Peyer's patch (tissue), 4 donors: ENCODE results near the gene LHX3. TPM values are rescaled to one million over a fixed set of nuclear protein-coding genes. Genes with fewer than 3 reads are reported as not detected.

ENCODE experiments used
- DNase-seq, 3 donors: peaks; one replicate each; pipeline ENCODE4 v3.0.0-alpha.2; 2017 to 2019
- H3K27ac ChIP-seq, 4 donors: fragments of 200-600 bp; sonication (generic); one replicate each; pipeline ENCODE4 v1.5.1; 2016 to 2019
- H3K27me3 ChIP-seq, 2 donors: fragments of 200-600 bp; sonication (generic); one replicate each; pipeline ENCODE4 v1.5.1; 2019
- H3K36me3 ChIP-seq, 3 donors: fragments of 200-600 bp; sonication (generic); one replicate each; pipeline ENCODE4 v1.5.1; 2016 to 2019
- H3K4me1 ChIP-seq, 4 donors: fragments of 200-600 bp; sonication (generic); one replicate each; pipeline ENCODE4 v1.5.1; 2016 to 2019
- H3K4me3 ChIP-seq, 4 donors: fragments of 200-600 bp; sonication (generic); 1 replicate in 3 of 4; 2 replicates in 1 of 4; pipeline ENCODE4 v1.5.1; 2016 to 2019; ENCODE audit warnings: mild to moderate bottlenecking in 1 of 4
- H3K9me3 ChIP-seq, 4 donors: fragments of 200-600 bp; sonication (generic); one replicate each; pipeline ENCODE4 v1.5.1; 2016 to 2019; ENCODE audit warnings: mild to moderate bottlenecking in 1 of 4
- POLR2A ChIP-seq, 2 donors: fragments of 450-650 bp; IDR thresholded peaks; one replicate each; pipeline ENCODE4 v1.5.1; 2017; ENCODE audit warnings: antibody characterized with exemption in 2 of 2, mild to moderate bottlenecking in 2 of 2, moderate library complexity in 2 of 2
- total RNA-seq, 4 donors: library from RNA; depleted of rRNA; stranded (reverse); fragments of >200 nt; gene quantifications; one replicate each; pipeline ENCODE4 v1.1.0, GENCODE V29; 2016
- TF ChIP-seq, protein P1 (sequence below), 6 experiments: fragments of 450-650 bp in 4 of 6; fragments of 200-600 bp in 2 of 6; sonication (generic) in 1 of 6; IDR thresholded peaks; one replicate each; pipeline ENCODE4 v1.5.1; 2017 to 2019; ENCODE audit warnings: antibody characterized with exemption in 6 of 6, mild to moderate bottlenecking in 3 of 6, moderate library complexity in 1 of 6

Gene LHX3
- total RNA-seq, 4 donors from 2014 or later: not detected

DNA sequence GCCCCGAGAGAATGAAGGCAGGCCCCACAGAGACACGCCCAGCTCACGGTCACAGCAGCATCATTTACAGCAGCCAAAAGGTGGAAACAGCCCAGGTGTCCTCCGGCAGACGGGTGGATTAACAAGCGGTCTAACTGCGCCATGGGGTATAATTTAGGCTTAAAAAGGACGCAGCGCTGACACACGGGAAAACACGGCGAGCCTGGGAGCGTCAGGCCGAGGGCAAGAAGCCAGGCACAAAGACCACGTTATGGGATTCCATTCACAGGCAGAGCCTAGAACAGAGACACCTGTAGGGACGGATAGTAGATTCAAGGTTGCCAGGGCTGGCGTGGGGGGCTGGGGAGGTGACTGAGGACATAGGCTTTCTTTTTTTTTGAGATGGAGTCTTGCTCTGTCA lies 49.4 kb downstream of the LHX3 start:
- H3K27ac ChIP-seq: no peak overlapping the region
- no peaks in the 10 kb centered on the region for H3K27me3 ChIP-seq
- H3K4me3 ChIP-seq: no peak overlapping the region
- TF ChIP-seq, protein P1, sequence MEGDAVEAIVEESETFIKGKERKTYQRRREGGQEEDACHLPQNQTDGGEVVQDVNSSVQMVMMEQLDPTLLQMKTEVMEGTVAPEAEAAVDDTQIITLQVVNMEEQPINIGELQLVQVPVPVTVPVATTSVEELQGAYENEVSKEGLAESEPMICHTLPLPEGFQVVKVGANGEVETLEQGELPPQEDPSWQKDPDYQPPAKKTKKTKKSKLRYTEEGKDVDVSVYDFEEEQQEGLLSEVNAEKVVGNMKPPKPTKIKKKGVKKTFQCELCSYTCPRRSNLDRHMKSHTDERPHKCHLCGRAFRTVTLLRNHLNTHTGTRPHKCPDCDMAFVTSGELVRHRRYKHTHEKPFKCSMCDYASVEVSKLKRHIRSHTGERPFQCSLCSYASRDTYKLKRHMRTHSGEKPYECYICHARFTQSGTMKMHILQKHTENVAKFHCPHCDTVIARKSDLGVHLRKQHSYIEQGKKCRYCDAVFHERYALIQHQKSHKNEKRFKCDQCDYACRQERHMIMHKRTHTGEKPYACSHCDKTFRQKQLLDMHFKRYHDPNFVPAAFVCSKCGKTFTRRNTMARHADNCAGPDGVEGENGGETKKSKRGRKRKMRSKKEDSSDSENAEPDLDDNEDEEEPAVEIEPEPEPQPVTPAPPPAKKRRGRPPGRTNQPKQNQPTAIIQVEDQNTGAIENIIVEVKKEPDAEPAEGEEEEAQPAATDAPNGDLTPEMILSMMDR (IDR thresholded peaks at IDR 0.05): no peak
- no peak for TF ChIP-seq POLR2A (IDR thresholded peaks at IDR 0.05)
- no peaks in the 10 kb centered on the region for H3K4me1 ChIP-seq
- H3K9me3 ChIP-seq: no peaks in the 10 kb centered on the region
- no peaks in the 10 kb centered on the region for H3K36me3 ChIP-seq
- DNase-seq: no peak

DNA sequence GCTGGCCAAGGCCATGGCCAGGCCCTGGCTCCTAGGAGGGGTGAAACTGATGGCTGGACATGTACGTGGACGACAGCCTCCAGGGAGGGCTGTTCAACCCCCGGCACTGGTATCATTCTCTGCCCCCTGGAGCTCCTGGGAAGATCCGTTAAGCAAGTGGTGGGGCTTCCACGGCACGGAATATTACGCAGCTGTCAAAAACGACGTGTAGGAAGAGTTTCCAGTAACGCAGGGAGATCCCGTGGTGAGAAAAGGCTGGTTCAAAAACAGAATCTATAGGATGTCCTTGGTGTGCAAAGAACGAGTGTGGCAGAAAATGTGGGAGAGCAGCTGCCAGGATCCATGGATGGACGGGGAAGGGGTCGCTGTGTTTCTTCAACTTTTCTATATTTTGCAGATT lies 50.0 kb downstream of the LHX3 start:
- Histone ChIP-seq H3K27ac (no peak overlapping the region), H3K4me1 (no peaks in the 10 kb centered on the region), H3K27me3 (no peaks in the 10 kb centered on the region), H3K36me3 (no peaks in the 10 kb centered on the region), H3K4me3 (no peak overlapping the region), H3K9me3 (no peaks in the 10 kb centered on the region)
- TF ChIP-seq, protein P1 (IDR thresholded peaks at IDR 0.05): no peak
- no peak for TF ChIP-seq POLR2A (IDR thresholded peaks at IDR 0.05)
- no peak for DNase-seq

DNA sequence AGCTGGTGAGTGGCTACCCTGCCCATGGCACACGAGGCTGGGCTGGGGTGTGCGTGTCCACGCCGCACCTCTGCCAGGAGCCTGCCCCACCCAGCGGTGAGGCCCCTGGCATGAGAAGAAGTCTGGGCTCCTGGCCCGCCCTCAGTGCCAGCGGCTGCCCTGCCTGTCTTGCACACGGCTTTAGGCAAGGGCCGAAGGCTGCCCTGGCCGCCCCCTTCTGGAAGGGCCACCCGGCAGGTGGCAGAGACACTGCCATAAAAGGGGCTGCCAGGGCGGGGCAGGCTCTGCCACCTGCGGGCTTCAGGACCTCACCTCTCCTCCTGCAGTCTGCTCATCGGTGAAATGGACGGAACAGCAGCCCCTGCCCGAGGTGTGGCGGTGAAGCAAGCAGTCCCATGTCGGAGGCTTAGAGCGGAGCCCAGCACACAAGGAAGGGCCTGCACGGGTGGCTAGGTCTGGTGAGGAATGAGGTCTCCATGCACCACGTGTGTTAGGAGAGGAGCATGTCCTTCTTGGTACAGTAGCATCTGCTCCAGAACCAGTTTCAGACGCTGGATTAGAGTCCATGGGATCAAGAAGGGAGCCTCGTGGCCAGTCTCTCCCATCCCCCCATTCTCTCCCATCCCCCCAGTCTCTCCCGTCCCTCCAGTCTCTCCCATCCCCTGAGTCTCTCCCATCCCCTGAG lies 51.4 kb downstream of the LHX3 start:
- TF ChIP-seq, protein P1 (IDR thresholded peaks at IDR 0.05): no peak
- Histone ChIP-seq H3K36me3 (no peaks in the 10 kb centered on the region), H3K4me1 (no peaks in the 10 kb centered on the region), H3K27ac (no peak overlapping the region), H3K9me3 (no peaks in the 10 kb centered on the region), H3K4me3 (no peak overlapping the region), H3K27me3 (no peaks in the 10 kb centered on the region)
- DNase-seq: no peak

DNA sequence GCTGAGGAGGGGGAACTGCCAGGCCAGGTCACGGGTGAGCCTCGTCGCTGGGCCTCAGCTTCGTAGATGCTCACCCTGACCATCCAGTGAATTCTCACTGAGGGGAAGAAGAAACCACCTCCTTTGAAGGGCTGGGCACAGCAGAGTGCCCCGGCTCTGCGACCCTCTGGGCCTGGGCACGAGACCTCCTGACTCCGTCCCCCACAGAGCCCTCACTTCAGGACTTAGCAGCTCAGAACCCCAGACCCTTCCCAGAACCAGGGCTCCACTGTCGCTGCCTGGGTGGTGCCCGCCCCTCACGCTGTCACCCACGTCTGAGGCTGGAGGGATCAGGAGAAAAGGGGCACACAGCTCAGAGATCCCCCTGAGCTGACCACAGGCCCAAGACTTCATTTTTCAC lies 52.0 kb downstream of the LHX3 start:
- TF ChIP-seq POLR2A (IDR thresholded peaks at IDR 0.05): no peak
- TF ChIP-seq, protein P1 (IDR thresholded peaks at IDR 0.05): no peak
- no peak for DNase-seq
- H3K9me3 ChIP-seq: no peaks in the 10 kb centered on the region
- H3K27me3 ChIP-seq: no peaks in the 10 kb centered on the region
- H3K36me3 ChIP-seq: no peaks in the 10 kb centered on the region
- H3K27ac ChIP-seq: no peak overlapping the region
- no peaks in the 10 kb centered on the region for H3K4me1 ChIP-seq
- H3K4me3 ChIP-seq: no peak overlapping the region

DNA sequence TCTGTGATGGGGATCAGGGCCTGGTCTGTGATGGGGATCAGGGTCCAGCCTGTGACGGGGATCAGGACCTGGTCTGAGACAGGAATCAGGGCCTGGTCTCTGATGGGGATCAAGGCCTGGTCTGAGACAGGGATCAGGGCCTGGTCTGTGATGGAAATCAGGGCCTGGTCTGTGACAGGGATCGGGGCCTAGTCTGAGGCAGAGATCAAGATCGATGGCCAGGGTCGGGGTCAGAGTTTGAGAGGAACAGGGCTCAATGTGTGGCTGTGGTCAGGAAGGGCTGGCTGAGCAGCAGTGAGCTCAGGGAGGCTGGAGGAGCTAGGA lies 52.4 kb downstream of the LHX3 start:
- H3K36me3 ChIP-seq: no peaks in the 10 kb centered on the region
- H3K4me1 ChIP-seq: no peaks in the 10 kb centered on the region
- DNase-seq: no peak
- H3K4me3 ChIP-seq: no peak overlapping the region
- H3K27ac ChIP-seq: no peak overlapping the region
- no peaks in the 10 kb centered on the region for H3K27me3 ChIP-seq
- no peak for TF ChIP-seq POLR2A (IDR thresholded peaks at IDR 0.05)
- TF ChIP-seq, protein P1 (IDR thresholded peaks at IDR 0.05): no peak
- H3K9me3 ChIP-seq: no peaks in the 10 kb centered on the region
